G401.6 (cell line): ENCODE measurements around the gene HP.
"Not testable (repeated sequence)": the region's sequence is repeated elsewhere in the genome, so short reads cannot be mapped to it uniquely, and the experiment has no call there.

Source experiments
- FAIRE-seq: peaks from 2 replicates; lab custom pipeline; 2012; peaks lifted over from hg19 to GRCh38; lab: Jason Lieb, UNC

Gene HP

DNA sequence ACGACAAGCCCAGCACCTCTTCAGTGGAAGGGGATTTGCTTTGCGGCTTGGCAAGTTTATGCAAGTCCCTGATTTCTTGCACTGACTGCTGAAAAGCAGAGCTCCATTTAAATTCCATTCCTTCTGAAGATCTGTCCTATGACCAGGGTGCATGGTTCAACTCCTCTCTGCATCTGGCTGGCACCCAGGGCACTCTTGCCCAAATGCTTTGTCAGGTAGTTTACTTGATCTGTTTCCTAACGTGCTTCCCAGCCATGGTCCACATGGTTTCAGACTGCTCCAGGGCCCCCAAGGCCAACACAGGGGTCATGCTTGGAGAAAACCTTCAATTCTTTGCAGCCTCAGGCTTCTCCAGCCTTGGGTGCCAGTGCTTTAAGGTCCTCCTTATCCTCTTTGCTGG lies 11.2 kb upstream of the HP start:
- FAIRE-seq: no peak

DNA sequence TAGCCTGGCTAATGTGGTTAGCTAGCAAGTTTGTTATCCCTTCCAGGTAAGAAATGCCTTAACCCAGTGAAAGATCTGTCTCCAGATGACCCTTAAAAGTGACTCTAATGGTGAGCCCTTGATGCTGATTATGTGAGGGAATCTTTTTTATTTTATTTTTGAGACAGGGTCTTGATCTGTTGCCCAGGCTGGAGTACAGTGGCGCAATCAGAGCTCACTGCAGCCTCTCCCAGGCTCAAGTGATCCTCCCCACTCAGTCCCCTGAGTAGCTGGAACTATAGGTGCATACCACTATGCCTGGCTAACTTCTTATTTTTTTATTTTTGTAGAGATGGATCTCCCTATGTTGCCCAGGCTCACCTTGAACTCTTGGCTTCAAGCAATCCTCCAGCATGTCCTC lies 10.8 kb upstream of the HP start:
- no peak for FAIRE-seq

GRCh38 chr16:72044296-72044695 lies 10.0 kb upstream of the HP start:
- FAIRE-seq: no peak

GRCh38 chr16:72044825-72045359 lies 9.4 kb upstream of the HP start:
- FAIRE-seq: no peak

- FAIRE-seq: no peak
Observed at GRCh38 chr16:72049110-72049509, 5.2 kb upstream of the HP start.

DNA sequence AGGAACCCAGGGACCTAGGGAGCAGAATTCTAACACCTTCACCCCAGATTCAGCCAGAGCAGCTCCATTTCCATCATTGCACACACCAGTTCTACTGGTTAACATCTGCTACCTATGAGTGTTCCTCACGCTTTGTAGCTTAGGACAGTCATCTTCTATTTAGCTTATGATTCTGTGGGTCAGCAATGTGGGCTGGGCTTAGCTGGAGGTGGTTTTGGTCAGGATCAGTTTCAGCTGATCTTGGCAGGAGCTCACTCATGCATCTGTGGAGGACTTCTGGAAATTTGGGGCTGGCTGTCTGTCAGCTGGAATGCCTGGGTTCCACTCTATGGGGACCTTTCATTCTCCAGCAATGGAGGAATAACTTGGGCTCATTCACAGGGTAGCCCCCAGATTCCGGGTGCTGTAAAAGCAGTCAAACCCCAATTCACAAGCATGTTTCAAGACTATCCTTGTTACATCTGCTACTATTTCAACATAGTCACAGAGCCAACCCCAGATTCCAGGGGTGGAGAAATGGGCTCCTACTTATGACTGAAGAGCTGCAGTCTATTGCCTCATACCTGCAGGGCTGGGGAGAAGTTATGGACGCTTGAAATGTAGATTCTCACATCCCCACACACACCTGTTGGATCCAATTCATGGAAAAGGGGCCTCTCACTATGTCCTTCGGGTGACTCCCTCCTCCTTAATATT lies 3.4 kb upstream of the HP start:
- FAIRE-seq: no peak

DNA sequence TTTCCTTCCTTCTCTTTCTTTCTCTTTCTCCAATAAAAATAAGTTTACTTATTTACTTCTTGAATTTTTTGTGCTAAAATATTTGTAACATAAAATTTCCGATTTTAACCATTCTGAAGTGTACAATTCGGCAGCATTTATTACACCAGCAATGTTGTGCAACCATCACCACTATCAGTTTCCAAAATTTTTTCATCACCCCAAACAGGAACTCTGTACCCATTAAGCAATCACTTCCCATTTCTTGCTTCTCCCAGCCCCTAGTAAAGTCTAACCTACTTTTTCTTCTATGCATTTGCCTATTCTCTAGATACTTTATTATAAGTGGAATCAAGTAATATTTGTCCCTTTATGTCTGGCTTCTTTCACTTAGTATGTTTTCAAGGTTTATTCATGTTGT lies 2.5 kb upstream of the HP start:
- FAIRE-seq: no peak

- no peak for FAIRE-seq
Observed at GRCh38 chr16:72055911-72056310, 1.6 kb downstream of the HP start.

DNA sequence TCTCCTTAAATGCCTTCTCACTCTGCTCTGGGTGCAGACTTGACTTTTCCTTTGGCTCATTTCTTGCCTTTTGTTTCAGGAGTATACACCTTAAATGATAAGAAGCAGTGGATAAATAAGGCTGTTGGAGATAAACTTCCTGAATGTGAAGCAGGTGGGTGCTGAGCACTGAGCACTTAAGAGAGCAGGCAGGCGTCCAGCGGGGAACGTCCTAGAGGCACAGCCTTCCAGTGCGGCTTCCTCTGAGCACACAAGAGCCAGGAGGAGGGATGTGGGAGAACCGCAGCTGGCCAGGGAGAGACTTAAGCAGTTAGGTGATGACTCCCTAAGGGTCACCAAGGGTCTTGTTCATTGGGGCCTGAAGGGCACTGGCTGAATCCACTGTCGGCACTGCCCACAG lies 3.0 kb downstream of the HP start:
- not testable (repeated sequence) for FAIRE-seq

DNA sequence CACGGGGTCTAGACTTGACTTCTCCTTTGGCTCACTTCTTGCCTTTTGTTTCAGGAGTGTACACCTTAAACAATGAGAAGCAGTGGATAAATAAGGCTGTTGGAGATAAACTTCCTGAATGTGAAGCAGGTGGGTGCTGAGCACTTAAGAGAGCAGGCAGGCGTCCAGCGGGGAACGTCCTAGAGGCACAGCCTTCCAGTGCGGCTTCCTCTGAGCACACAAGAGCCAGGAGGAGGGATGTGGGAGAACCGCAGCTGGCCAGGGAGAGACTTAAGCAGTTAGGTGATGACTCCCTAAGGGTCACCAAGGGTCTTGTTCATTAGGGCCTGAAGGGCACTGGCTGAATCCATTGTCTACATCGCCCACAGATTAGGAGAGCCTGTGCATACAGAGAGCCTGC lies 4.8 kb downstream of the HP start:
- not testable (repeated sequence) for FAIRE-seq

DNA sequence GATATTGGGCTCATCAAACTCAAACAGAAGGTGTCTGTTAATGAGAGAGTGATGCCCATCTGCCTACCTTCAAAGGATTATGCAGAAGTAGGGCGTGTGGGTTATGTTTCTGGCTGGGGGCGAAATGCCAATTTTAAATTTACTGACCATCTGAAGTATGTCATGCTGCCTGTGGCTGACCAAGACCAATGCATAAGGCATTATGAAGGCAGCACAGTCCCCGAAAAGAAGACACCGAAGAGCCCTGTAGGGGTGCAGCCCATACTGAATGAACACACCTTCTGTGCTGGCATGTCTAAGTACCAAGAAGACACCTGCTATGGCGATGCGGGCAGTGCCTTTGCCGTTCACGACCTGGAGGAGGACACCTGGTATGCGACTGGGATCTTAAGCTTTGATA lies 6.1 kb downstream of the HP start:
- FAIRE-seq: no peak

DNA sequence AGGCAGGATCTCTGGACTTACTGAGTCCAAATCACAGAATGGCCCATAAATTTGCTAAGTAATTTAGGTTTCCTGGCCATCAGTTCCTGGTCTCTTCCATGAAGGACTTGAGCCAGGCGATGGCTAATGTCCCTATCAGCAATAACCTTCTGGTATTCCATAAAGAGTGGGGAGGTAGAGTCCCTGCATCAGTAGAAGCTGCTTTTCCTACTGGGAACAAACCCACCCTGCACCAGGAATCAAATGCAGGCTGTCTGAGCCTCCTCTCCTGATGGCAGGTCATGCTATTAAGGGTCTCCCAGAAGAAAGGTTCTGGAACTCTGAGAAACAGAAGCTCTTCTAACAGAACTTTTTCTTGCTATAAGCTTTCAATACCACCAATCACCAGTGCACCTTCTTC lies 7.3 kb downstream of the HP start:
- no peak for FAIRE-seq

DNA sequence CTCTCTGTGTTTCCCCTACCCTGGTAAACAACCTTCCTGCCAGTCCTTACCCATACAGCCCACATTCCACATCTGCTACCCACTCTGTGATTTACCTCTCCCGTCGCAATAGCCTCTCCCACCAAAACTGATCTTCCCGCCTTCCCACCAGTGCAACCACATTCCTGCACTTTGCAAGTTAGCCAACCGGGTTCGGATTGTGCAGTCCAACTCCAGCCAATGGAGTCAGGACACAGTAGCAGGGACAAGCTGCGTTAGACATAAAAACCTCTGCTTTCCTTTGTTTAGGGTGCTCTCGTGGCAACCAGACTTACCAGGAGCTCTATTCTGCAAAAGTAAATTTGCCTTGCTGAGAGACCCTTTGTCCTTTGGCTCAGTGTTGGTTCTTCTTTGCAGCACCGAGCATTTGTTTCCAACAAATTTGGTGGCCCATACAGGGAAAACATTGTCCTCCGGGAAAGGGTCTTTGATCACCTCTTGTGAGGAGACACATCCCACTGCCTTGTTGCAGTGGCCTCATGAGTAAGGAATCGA lies 10.1 kb downstream of the HP start:
- no peak for FAIRE-seq

DNA sequence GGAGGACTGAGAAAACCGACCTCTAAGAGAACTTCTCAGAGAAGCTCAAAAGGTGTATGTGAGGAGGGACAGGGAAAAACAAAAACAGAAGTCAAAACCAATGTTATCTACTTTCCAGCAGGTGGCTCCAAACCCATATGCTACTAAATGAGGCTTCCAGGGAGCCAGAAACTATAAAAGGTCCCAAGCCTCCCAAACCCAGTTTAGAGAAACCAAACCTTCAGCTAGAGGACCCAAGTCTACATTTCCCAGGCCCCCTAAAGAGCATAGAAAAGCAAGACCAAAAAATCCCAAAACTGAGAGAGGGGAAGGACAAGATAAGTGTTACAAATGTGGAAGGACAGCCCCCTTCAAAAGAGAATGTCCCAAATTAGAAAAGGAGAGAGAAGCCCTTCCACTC lies 12.4 kb downstream of the HP start:
- peak; percentile 87 for FAIRE-seq

DNA sequence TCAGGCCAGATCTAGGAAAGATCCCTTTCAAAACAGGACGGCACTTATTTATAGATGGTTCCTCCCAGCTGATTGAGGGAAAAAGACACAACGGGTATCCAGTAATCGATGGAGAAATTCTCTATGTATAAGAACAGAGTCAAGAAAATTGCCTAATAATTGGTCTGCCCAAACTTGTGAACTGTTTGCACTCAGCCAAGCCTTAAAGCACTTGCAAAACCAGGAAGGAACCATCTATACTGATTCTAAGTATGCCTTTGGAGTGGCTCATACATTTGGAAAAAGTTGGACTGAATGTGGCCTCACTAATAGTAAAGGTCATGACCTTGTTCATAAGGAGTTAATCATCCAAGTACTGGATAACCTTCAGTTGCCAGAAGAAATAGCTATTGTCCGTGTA lies 14.6 kb downstream of the HP start:
- no peak for FAIRE-seq

GRCh38 chr16:72072514-72073342 lies 18.4 kb downstream of the HP start:
- FAIRE-seq: no peak

DNA sequence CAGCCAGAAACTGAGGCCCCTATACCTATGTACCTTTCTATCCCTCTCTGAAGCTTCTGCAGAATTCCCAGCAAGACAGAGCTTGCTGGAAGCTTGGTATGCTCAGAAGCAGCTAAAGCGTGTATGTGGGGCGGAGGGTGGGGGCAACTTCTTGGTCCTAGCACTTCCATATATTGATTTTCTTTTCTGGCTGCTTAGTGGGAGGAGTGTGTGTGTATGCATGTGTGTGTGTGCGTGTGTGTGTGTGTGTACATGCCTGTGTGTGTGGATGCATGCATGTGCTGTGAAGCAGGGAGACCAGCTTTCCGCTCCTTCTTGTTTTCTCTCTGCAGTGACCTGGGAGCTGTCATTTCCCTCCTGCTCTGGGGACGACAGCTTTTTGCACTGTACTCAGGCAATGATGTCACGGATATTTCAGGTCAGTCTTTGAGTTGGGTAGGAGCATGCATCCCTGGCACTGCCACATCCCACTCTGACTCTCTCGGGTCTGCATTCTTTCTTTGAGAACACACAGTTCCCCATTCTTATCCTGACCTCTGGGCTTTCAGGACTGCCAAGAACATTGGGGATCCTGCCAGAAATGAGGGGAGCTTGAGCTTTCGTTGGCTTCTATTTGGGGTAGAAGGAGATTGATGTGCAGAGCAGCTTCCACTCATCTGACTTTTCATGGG lies 19.4 kb downstream of the HP start:
- FAIRE-seq: no peak

GRCh38 chr16:72075067-72075466 lies 20.8 kb downstream of the HP start:
- FAIRE-seq: not testable (repeated sequence)

DNA sequence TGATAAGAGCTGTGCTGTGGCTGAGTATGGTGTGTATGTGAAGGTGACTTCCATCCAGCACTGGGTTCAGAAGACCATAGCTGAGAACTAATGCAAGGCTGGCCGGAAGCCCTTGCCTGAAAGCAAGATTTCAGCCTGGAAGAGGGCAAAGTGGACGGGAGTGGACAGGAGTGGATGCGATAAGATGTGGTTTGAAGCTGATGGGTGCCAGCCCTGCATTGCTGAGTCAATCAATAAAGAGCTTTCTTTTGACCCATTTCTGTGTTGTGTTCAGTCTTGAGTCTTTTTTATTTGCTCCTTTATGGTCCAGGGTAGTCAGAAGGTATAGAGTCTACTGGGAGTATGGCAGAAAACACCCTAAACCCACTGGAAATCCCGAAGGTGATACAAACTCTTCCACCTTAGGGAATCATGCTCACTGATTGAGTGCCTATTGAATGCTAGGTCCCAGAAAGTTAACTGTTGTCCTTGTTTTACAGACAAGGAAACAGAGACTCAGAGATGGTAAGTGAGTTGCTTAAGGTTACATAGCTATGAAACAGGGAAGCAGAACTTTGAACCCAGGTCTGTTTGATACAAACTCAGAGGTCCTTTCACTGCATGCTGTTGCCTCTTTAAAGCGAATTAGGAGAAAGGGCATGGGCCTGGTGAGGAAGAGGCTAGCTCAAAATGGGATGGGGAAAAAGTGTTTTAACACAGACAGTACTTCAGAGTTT lies 22.8 kb downstream of the HP start:
- FAIRE-seq: not testable (repeated sequence)

DNA sequence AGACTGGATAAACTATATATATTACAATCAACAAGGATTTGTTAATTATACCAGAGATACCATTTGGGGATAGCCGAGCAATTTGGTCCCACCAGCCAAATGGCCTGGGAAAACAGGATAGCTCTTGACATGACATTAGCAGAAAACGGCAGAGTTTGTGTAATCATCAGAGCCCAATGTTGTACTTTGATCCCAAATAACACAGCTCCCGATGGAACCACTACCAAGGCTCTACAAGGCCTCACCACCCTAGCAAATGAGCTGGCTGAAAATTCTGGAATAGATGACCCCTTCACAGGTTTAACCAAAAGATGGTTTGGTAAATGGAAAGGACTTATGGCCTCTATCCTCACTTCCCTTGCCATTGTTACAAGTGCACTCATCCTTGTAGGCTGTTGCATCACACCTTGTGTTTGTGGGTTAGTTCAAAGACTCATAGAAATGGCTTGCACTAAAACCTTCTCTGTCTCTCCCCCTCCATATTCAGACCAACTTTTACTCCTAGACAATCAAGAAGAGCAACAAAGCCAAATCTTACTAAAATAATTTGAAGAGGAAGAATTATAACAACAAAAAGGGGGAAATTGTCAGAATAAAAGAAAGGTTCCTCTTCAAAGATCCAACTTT lies 29.6 kb downstream of the HP start:
- no peak for FAIRE-seq

DNA sequence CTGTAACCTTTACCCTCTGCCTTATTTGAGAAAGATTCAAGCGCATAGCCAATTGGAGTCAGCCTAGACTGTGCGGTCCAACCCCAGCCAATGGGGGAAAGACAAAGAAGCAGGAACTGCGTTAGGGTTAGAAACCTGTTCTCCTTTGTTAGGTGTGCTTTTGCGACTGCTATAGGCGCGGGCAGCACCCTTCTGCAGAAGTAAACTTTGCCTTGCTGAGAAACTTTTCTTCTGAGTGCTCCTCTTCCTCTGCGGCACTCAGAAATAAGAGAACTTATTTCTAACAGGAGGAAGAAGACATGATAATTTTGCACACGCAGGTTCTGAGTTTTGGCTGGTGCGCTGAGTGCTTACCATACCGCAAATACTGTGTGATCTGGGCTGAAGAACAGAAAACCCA lies 30.1 kb downstream of the HP start:
- FAIRE-seq: no peak

DNA sequence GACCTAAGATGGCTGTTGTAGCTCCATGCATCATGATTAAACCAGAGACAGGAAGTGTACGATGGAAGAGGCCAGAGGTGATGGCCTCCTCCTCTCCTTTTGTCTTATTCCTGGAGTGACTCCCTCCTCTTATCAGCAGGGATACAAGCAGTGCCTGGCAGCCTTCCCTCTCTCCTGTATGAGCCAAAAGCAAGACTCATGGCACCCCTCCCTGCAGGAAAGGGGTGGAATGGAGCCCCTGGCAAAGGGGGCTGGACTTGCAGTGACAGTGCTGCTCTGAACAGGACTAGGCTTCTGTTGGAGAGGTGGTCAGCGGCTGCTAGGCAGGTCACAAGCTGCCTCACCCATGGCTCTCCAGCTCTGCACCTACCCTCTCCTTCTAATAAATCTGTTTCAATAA lies 30.7 kb downstream of the HP start:
- no peak for FAIRE-seq
